ENCODE results near the gene CPA4. TPM values are rescaled to one million over a fixed set of nuclear protein-coding genes. Genes with fewer than 3 reads are reported as not detected.

Gene CPA4
- polyA plus RNA-seq, 1 donor from 2014 or later: 8.9 TPM

DNA sequence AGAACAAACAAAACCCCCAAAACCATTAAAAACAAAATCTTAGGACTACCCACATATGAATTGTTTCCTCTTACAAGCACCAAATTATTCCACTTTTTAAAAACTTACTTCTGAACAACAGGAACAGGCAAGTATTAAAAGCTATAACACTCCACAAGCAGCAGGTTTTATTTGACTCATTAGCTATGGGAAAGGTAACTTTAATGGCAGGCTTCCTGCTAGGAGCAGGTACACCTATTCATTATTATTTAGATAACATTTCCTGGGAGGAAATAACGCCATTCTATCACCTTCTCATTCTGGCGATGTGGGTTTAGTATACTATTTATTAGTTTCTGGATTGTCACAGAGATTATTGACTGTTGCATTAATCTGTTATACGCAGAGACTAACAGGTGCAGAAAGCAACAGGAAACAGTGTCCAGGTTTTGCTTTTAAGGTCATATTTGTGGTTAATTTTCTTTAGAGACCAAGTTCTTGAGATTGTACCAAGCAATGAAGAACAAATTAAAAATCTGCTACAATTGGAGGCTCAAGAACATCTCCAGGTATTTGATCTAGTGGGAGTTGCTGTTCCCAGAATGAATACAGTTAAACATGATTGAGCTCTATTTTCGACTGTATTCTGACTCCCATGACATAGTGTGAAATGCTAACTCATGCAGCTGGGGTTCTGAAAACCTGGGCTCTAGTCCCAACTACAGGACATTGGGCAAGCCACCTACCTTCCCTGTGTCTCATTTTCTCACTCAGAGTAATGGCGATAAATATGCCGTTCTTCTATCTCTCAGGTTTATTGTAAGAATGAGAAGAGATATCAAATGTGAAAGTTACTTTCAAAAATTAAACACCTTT is 24.3 kb upstream of the CPA4 start:
- Histone ChIP-seq H3K79me2 (replicated peaks; ENCODE audit: insufficient read depth, low read length) (no peaks in the 10 kb centered on the region), H3K4me3 (ENCODE audit: low read length) (no peak overlapping the region), H3K27ac (ENCODE audit: low read length) (no peak overlapping the region), H3K27me3 (ENCODE audit: insufficient read depth, low read depth, low read length) (no peaks in the 10 kb centered on the region), H3K36me3 (ENCODE audit: insufficient read depth, low read length) (no peaks in the 10 kb centered on the region), H3K9ac (ENCODE audit: low read length) (no peak overlapping the region), H3K9me3 (ENCODE audit: low read length) (no peaks in the 10 kb centered on the region), H4K20me1 (ENCODE audit: insufficient read depth) (no peaks in the 10 kb centered on the region), H2AFZ (ENCODE audit: low read depth, low read length) (no peak overlapping the region), H3K9me2 (ENCODE audit: insufficient read depth, low read length) (no peaks in the 10 kb centered on the region), H3F3A (ENCODE audit: insufficient read depth, low read length, poor library complexity, severe bottlenecking) (peaks cover 3% of the 10 kb centered on the region), H3K4me2 (ENCODE audit: low read length) (no peak overlapping the region)
- no peak for TF ChIP-seq EP300 (conservative IDR thresholded peaks at IDR 0.05; ENCODE audit: poor library complexity, severe bottlenecking)

DNA sequence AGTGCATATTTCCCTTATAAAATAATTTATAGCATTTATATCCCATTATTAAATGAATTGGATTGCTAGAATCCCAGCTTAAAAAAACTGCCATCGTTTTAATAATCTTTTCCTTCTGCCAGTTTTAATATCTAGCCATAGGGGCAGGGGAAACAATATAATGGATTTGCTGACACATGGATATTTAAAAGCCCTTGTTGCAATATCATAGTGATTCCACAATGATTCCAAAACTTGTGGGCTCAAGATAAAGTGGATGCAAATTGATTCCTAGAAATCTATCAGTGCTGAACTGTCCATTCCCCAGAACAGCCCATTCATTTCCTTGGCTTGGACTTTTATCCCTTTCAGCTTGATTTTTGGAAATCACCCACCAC is 23.7 kb upstream of the CPA4 start:
- no peaks in the 10 kb centered on the region for H3K9me3 ChIP-seq (ENCODE audit: low read length)
- no peaks in the 10 kb centered on the region for H3K27me3 ChIP-seq (ENCODE audit: insufficient read depth, low read depth, low read length)
- no peak overlapping the region for H3K4me3 ChIP-seq (ENCODE audit: low read length)
- no peaks in the 10 kb centered on the region for H3K9me2 ChIP-seq (ENCODE audit: insufficient read depth, low read length)
- no peak overlapping the region for H3K4me2 ChIP-seq (ENCODE audit: low read length)
- no peaks in the 10 kb centered on the region for H3K36me3 ChIP-seq (ENCODE audit: insufficient read depth, low read length)
- peaks cover 2% of the 10 kb centered on the region for H3K79me2 ChIP-seq (replicated peaks; ENCODE audit: insufficient read depth, low read length)
- TF ChIP-seq EZH2 (IDR thresholded peaks at IDR 0.05; ENCODE audit: borderline replicate concordance, insufficient read depth, low read length, poor library complexity, severe bottlenecking): no peak
- no peak for TF ChIP-seq EP300 (conservative IDR thresholded peaks at IDR 0.05; ENCODE audit: poor library complexity, severe bottlenecking)
- TF ChIP-seq CTCF (IDR thresholded peaks at IDR 0.05; ENCODE audit: poor library complexity, severe bottlenecking): no peak
- no peak for TF ChIP-seq MXI1 (conservative IDR thresholded peaks at IDR 0.05; ENCODE audit: poor library complexity, severe bottlenecking)
- TF ChIP-seq SMC3 (conservative IDR thresholded peaks at IDR 0.05; ENCODE audit: poor library complexity): no peak
- TF ChIP-seq POLR2AphosphoS5 (IDR thresholded peaks at IDR 0.05): no peak
- no peak for TF ChIP-seq RAD21 (conservative IDR thresholded peaks at IDR 0.05)
- no peak for TF ChIP-seq TAF1 (IDR thresholded peaks at IDR 0.05; ENCODE audit: low read depth)
- TF ChIP-seq, protein P1, sequence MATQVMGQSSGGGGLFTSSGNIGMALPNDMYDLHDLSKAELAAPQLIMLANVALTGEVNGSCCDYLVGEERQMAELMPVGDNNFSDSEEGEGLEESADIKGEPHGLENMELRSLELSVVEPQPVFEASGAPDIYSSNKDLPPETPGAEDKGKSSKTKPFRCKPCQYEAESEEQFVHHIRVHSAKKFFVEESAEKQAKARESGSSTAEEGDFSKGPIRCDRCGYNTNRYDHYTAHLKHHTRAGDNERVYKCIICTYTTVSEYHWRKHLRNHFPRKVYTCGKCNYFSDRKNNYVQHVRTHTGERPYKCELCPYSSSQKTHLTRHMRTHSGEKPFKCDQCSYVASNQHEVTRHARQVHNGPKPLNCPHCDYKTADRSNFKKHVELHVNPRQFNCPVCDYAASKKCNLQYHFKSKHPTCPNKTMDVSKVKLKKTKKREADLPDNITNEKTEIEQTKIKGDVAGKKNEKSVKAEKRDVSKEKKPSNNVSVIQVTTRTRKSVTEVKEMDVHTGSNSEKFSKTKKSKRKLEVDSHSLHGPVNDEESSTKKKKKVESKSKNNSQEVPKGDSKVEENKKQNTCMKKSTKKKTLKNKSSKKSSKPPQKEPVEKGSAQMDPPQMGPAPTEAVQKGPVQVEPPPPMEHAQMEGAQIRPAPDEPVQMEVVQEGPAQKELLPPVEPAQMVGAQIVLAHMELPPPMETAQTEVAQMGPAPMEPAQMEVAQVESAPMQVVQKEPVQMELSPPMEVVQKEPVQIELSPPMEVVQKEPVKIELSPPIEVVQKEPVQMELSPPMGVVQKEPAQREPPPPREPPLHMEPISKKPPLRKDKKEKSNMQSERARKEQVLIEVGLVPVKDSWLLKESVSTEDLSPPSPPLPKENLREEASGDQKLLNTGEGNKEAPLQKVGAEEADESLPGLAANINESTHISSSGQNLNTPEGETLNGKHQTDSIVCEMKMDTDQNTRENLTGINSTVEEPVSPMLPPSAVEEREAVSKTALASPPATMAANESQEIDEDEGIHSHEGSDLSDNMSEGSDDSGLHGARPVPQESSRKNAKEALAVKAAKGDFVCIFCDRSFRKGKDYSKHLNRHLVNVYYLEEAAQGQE (IDR thresholded peaks at IDR 0.05; ENCODE audit: borderline replicate concordance): no peak
- H3K9ac ChIP-seq (ENCODE audit: low read length): no peak overlapping the region
- H3K27ac ChIP-seq (ENCODE audit: low read length): no peak overlapping the region
- peaks cover 8% of the 10 kb centered on the region for H3F3A ChIP-seq (ENCODE audit: insufficient read depth, low read length, poor library complexity, severe bottlenecking)
- no peaks in the 10 kb centered on the region for H4K20me1 ChIP-seq (ENCODE audit: insufficient read depth)
- H2AFZ ChIP-seq (ENCODE audit: low read depth, low read length): no peak overlapping the region
